ENCODE measurements around the gene EFEMP1. TPM values are rescaled to one million over a fixed set of nuclear protein-coding genes. Genes with fewer than 3 reads are reported as not detected.

Gene EFEMP1
- total RNA-seq, 1 experiment from 2014 or later: 0.34 TPM

GRCh38 chr2:55898386-55899040, 25.1 kb downstream of the EFEMP1 start:
- H3K4me2 ChIP-seq (ENCODE audit: low read length): no peak overlapping the region
- H2AFZ ChIP-seq (ENCODE audit: low read depth, low read length, poor library complexity, severe bottlenecking): no peak overlapping the region
- H3K36me3 ChIP-seq (ENCODE audit: control insufficient read depth in 1 of 2, insufficient read depth in 2 of 2, low read length in 2 of 2): no peaks in the 10 kb centered on the region
- H3K4me1 ChIP-seq (ENCODE audit: control insufficient read depth in 1 of 2, insufficient read depth in 2 of 2, low read length in 2 of 2): peaks cover 0 to 12% of the 10 kb centered on the region in 2 experiments; a peak in 2 of 4 replicates
- H3K9ac ChIP-seq (ENCODE audit: low read length): no peak overlapping the region
- H3K27me3 ChIP-seq (ENCODE audit: insufficient read depth, low read length): no peaks in the 10 kb centered on the region
- no peaks in the 10 kb centered on the region for H3K9me2 ChIP-seq (ENCODE audit: insufficient read depth)
- no TSS peak for BruUV-seq (replicated peaks)
- CTCF ChIA-PET: no interaction called here
- DNase-seq (ENCODE audit: low read depth, low spot score): no peak
- no peaks in the 10 kb centered on the region for H3K79me2 ChIP-seq (ENCODE audit: insufficient read depth, low read length)
- no peak for ATAC-seq
- H3K27ac ChIP-seq (ENCODE audit: low read depth, low read length): no peak overlapping the region
- no peaks in the 10 kb centered on the region for H3K9me3 ChIP-seq (ENCODE audit: control insufficient read depth in 1 of 2, insufficient read depth in 1 of 2, low read depth in 1 of 2, low read length in 2 of 2)
- POLR2A ChIA-PET: no interaction called here
- TF ChIP-seq POLR2A (IDR thresholded peaks at IDR 0.05; ENCODE audit: borderline replicate concordance, extremely low read depth, insufficient read depth, insufficient read length) (no peak), TCF7L2 (IDR thresholded peaks at IDR 0.05; ENCODE audit: borderline replicate concordance, extremely low read depth, insufficient read depth, insufficient read length) (no peak), ZBTB33 (IDR thresholded peaks at IDR 0.05; ENCODE audit: extremely low read depth, insufficient replicate concordance, low read length) (no peak), EZH2 (IDR thresholded peaks at IDR 0.05) (no peak), MAX (IDR thresholded peaks at IDR 0.05) (no peak)
- no peak overlapping the region for H3K4me3 ChIP-seq (replicated peaks in 1 of 2; ENCODE audit: low read depth in 1 of 2, low read length in 2 of 2)
- RAD21 ChIA-PET (ENCODE audit: low non-redundant PET in 1 of 2, low total read pairs in 2 of 2, uncharacterized antibody in 2 of 2, unreplicated experiment in 2 of 2): no interaction called here
- intact Hi-C loops (cut with micrococcal nuclease): no loop called here
- no peaks in the 10 kb centered on the region for H4K20me1 ChIP-seq (ENCODE audit: insufficient read depth)

- H3K27ac ChIP-seq (ENCODE audit: low read depth, low read length): no peak overlapping the region
- intact Hi-C loops (cut with micrococcal nuclease): no loop called here
- H3K79me2 ChIP-seq (ENCODE audit: insufficient read depth, low read length): no peaks in the 10 kb centered on the region
- DNase-seq (ENCODE audit: low read depth, low spot score) (no peak), ATAC-seq (no peak)
- POLR2A ChIA-PET: no interaction called here
- no peaks in the 10 kb centered on the region for H3K36me3 ChIP-seq (ENCODE audit: control insufficient read depth in 1 of 2, insufficient read depth in 2 of 2, low read length in 2 of 2)
- no peak overlapping the region for H3K4me2 ChIP-seq (ENCODE audit: low read length)
- no peak overlapping the region for H2AFZ ChIP-seq (ENCODE audit: low read depth, low read length, poor library complexity, severe bottlenecking)
- H4K20me1 ChIP-seq (ENCODE audit: insufficient read depth): no peaks in the 10 kb centered on the region
- no peaks in the 10 kb centered on the region for H3K9me2 ChIP-seq (ENCODE audit: insufficient read depth)
- no TSS peak for BruUV-seq (replicated peaks)
- no peak for TF ChIP-seq EZH2 (IDR thresholded peaks at IDR 0.05)
- no peak for TF ChIP-seq ATF3 (IDR thresholded peaks at IDR 0.05)
- TF ChIP-seq FOSL1 (IDR thresholded peaks at IDR 0.05; ENCODE audit: low read depth): no peak
- no peak for TF ChIP-seq YY1 (IDR thresholded peaks at IDR 0.05; ENCODE audit: extremely low read depth, insufficient replicate concordance, low read depth, low read length)
- no peak for TF ChIP-seq POLR2AphosphoS5 (IDR thresholded peaks at IDR 0.05; ENCODE audit: low read depth, low read length)
- TF ChIP-seq SP1 (IDR thresholded peaks at IDR 0.05; ENCODE audit: low read depth): no peak
- RAD21 ChIA-PET (ENCODE audit: low non-redundant PET in 1 of 2, low total read pairs in 2 of 2, uncharacterized antibody in 2 of 2, unreplicated experiment in 2 of 2): no interaction called here
- H3K27me3 ChIP-seq (ENCODE audit: insufficient read depth, low read length): no peaks in the 10 kb centered on the region
- no peak overlapping the region for H3K9ac ChIP-seq (ENCODE audit: low read length)
- no peaks in the 10 kb centered on the region for H3K9me3 ChIP-seq (ENCODE audit: control insufficient read depth in 1 of 2, insufficient read depth in 1 of 2, low read depth in 1 of 2, low read length in 2 of 2)
- peaks cover 0 to 10% of the 10 kb centered on the region in 2 experiments; a peak in 2 of 4 replicates for H3K4me1 ChIP-seq (ENCODE audit: control insufficient read depth in 1 of 2, insufficient read depth in 2 of 2, low read length in 2 of 2)
- no peak overlapping the region for H3K4me3 ChIP-seq (replicated peaks in 1 of 2; ENCODE audit: low read depth in 1 of 2, low read length in 2 of 2)
- CTCF ChIA-PET: no interaction called here
These were observed 26.9 kb downstream of the EFEMP1 start for GRCh38 chr2:55896633-55897032.
